Right lobe of liver (tissue), 6 donors: ENCODE data around the gene SPAG16. TPM values are rescaled to one million over a fixed set of nuclear protein-coding genes. Genes with fewer than 3 reads are reported as not detected.
A peak's percentile ranks its signal among the peaks of the same experiment; 100 is the strongest.
"Not testable (repeated sequence)": the region's sequence is repeated elsewhere in the genome, so short reads cannot be mapped to it uniquely, and the experiment has no call there.

Experiments
- ATAC-seq, 4 donors: fragments of 200-7000 bp; cut with Tn5 transposase; one replicate each; pipeline ENCODE4 v1.9.1; 2020; ENCODE audit warnings: mild to moderate bottlenecking in 4 of 4, moderate library complexity in 4 of 4
- DNase-seq, 3 donors: peaks; one replicate each; pipeline ENCODE4 v3.0.0-alpha.2; 2020
- H3K27ac ChIP-seq, 3 donors: fragments of 200-600 bp; one replicate each; pipeline ENCODE4 v1.8.0; 2022
- H3K27me3 ChIP-seq, 2 donors: fragments of 200-600 bp; one replicate each; pipeline ENCODE4 v1.8.0; 2022
- H3K36me3 ChIP-seq, 4 donors: fragments of 200-600 bp; sonication (generic) in 1 of 4; one replicate each; pipeline versions ENCODE4 v1.5.1 to v1.8.0; 2017 to 2022; ENCODE audit warnings: control low read depth in 1 of 4
- H3K4me1 ChIP-seq, 4 donors: fragments of 200-600 bp; sonication (generic) in 1 of 4; one replicate each; pipeline versions ENCODE4 v1.5.1 to v1.8.0; 2017 to 2022; ENCODE audit warnings: control low read depth in 1 of 4
- H3K4me3 ChIP-seq, 3 donors: fragments of 200-600 bp; one replicate each; pipeline ENCODE4 v1.8.0; 2022
- H3K9me3 ChIP-seq, 4 donors: fragments of 200-600 bp; sonication (generic) in 1 of 4; one replicate each; pipeline versions ENCODE4 v1.5.1 to v1.8.0; 2017 to 2022; ENCODE audit warnings: control low read depth in 1 of 4
- POLR2A ChIP-seq: fragments of 450-650 bp; IDR thresholded peaks from one replicate; pipeline ENCODE4 v1.6.1; 2017; ENCODE audit warnings: antibody characterized with exemption, mild to moderate bottlenecking
- WGBS: methylation state at CpG from one replicate; pipeline ENCODE4 v1.1.6; 2018; ENCODE audit warnings: low coverage, low lambda C conversion rate; ENCODE audit not compliant: insufficient coverage; ENCODE audit errors: missing lambda C conversion rate; 5-methylcytosine and 5-hydroxymethylcytosine counted together
- intact Hi-C, 2 donors: fragments of 100-400 bp; cut with DNase I; formaldehyde crosslinking; loops; one replicate each; pipeline versions ENCODE4 v1.11.2 to v1.14.1; 2022
- total RNA-seq, 6 experiments: library from RNA; depleted of rRNA in 2 of 6; stranded (reverse); fragments of >200 nt in 2 of 6; fragmentation: NEBNext Ultra II Directional in 3 of 6; extraction: Animal tissue kit (Norgen Biotek cat#: 25700) in 3 of 6; gene quantifications; one replicate each; pipeline versions ENCODE4 v1.1.0 to v1.2.4, GENCODE V29; 2016 to 2023
- TF ChIP-seq, protein P1 (sequence below), 4 donors: fragments of 200-600 bp in 3 of 4; fragments of 450-650 bp in 1 of 4; IDR thresholded peaks; one replicate each; pipeline versions ENCODE4 v1.5.1 to v1.8.0; 2016 to 2022; ENCODE audit warnings: antibody characterized with exemption in 4 of 4, mild to moderate bottlenecking in 2 of 4
- donor health status: DM: no; HTN: yes; CAD: no.
- donor health status: DM: no; HTN: no; CAD: no.
- donor health status: DM: no; HTN: no; CAD: no.
- donor health status: DM: no; HTN: yes; CAD: no.
- donor health status: DM: no; HTN: yes; CAD: no.

Gene SPAG16
- total RNA-seq, 6 experiments from 2014 or later: 7.2 to 15.3 (median 9.0) TPM

DNA sequence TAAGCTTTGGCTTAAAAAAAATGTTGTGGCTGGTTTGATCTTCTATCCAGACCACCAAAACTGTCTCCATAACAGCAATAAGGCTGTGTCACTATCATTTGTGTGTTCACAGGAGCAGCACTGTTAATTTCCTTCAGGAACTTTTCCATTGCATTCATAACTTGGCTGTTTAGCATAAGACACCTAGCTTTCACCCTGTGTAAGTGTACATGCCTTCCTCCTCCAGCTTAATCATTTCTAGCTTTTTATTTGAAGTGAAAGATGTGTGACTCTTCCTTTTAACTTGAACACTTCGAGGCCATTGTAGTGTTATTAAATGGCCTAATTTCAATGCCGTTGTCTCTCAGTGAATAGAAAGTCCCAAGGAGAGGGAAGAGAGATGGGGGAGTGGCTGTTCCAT, 773.7 kb downstream of the SPAG16 start:
- TF ChIP-seq, protein P1, sequence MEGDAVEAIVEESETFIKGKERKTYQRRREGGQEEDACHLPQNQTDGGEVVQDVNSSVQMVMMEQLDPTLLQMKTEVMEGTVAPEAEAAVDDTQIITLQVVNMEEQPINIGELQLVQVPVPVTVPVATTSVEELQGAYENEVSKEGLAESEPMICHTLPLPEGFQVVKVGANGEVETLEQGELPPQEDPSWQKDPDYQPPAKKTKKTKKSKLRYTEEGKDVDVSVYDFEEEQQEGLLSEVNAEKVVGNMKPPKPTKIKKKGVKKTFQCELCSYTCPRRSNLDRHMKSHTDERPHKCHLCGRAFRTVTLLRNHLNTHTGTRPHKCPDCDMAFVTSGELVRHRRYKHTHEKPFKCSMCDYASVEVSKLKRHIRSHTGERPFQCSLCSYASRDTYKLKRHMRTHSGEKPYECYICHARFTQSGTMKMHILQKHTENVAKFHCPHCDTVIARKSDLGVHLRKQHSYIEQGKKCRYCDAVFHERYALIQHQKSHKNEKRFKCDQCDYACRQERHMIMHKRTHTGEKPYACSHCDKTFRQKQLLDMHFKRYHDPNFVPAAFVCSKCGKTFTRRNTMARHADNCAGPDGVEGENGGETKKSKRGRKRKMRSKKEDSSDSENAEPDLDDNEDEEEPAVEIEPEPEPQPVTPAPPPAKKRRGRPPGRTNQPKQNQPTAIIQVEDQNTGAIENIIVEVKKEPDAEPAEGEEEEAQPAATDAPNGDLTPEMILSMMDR (IDR thresholded peaks at IDR 0.05): no peak
- no peaks in the 10 kb centered on the region for H3K9me3 ChIP-seq
- 29% methylated on average over 2 of the region's 2 CpGs for WGBS
- no peaks in the 10 kb centered on the region for H3K4me1 ChIP-seq
- intact Hi-C loops: no loop called here
- no peaks in the 10 kb centered on the region for H3K36me3 ChIP-seq
- H3K27ac ChIP-seq: no peak overlapping the region
- ATAC-seq (no peak), DNase-seq (no peak)
- no peaks in the 10 kb centered on the region for H3K27me3 ChIP-seq
- no peak overlapping the region for H3K4me3 ChIP-seq

DNA sequence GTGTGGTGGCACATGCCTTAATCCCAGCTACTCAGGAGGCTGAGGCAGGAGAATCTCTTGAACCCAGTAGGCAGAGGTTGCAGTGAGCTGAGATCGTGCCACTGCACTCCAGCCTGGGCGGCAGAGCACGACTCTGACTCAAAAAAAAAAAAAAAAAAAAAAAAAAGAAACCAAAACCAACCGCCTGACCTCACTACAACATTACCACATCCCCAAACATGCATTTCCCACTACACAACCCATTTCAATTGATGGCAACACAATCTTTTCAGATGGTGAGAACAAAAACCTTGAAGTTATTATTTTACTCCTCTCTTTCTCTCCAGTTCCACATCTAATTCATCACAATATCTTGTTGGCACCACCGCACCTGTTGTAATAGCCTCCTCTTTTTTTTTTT, 778.0 kb downstream of the SPAG16 start:
- H3K27ac ChIP-seq, DNase-seq, H3K4me1 ChIP-seq, ATAC-seq, H3K27me3 ChIP-seq, H3K9me3 ChIP-seq, H3K36me3 ChIP-seq, H3K4me3 ChIP-seq, intact Hi-C loops: not testable (repeated sequence)
- WGBS: 90% methylated on average over 3 of the region's 5 CpGs

DNA sequence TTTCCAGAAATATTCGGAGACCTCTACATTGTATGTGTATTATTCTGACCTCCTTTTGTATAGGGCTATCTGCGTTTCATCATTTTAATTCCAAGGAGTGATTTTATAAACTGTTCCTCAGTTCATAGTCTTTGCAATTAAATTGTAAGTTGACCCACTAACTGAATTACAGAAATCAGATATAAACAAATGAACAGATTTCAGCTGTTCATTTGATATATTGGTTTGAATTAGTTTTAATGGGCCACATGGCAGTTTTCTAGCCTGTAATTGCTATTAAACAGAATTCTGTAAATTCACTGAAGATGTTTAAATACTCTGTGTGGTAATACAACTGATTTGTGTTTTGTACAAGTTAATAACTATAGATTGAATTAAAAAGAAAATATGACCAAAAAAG, 780.2 kb downstream of the SPAG16 start:
- intact Hi-C loops: no loop called here
- Histone ChIP-seq H3K4me1 (no peaks in the 10 kb centered on the region), H3K27ac (no peak overlapping the region), H3K36me3 (no peaks in the 10 kb centered on the region), H3K27me3 (no peaks in the 10 kb centered on the region), H3K4me3 (no peak overlapping the region), H3K9me3 (no peaks in the 10 kb centered on the region)
- ATAC-seq (no peak), DNase-seq (no peak)
- WGBS: 52% methylated on average over 2 of the region's 2 CpGs
- no peak for TF ChIP-seq POLR2A
- TF ChIP-seq, protein P1 (IDR thresholded peaks at IDR 0.05): no peak

DNA sequence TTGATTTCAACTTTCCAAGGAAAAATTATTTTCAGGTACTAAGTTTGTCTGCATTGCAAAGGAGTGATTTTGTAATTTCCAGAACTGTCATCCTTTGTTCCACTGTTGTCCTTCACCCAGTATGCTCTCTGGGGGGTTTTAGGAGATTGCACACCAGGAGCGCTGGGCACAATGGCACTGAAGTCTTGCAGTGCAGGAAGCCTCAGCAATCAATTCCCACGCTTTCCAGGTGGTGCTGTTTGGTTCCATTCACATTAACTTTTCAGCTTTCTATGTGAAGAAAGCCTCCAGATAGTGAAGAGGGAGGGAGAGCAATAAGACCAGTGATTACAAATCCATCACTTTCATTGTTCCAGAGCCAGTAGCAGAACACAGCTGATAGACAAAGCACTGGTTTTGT, 782.6 kb downstream of the SPAG16 start:
- Histone ChIP-seq H3K4me3 (no peak overlapping the region), H3K4me1 (no peaks in the 10 kb centered on the region), H3K9me3 (no peaks in the 10 kb centered on the region), H3K27me3 (no peaks in the 10 kb centered on the region), H3K36me3 (no peaks in the 10 kb centered on the region), H3K27ac (no peak overlapping the region)
- WGBS: 32% methylated on average over 2 of the region's 2 CpGs
- ATAC-seq (no peak), DNase-seq (no peak)
- intact Hi-C loops: no loop called here
- TF ChIP-seq, protein P1 (IDR thresholded peaks at IDR 0.05): no peak
- no peak for TF ChIP-seq POLR2A

DNA sequence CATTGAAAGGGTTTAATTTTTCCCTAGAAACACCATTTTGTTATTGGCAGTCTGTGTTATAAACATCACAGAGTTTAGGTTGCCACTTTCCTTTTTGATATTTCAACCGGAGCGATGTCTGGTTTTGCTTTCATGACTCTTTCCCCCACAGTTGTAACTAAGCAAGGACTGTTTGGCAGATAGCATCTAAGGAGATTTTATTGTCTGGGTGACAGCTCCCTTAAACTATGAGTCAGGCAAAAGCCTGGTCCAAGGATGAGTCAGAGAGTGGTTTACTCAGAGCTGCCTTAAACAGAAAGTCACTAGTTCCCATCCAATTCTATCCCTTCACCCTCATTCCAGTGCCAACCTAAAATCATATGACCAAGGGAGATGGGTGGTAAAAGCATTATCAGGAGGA, 785.0 kb downstream of the SPAG16 start:
- Histone ChIP-seq H3K4me1 (no peaks in the 10 kb centered on the region), H3K36me3 (no peaks in the 10 kb centered on the region), H3K9me3 (no peaks in the 10 kb centered on the region), H3K4me3 (no peak overlapping the region), H3K27me3 (no peaks in the 10 kb centered on the region), H3K27ac (no peak overlapping the region)
- DNase-seq (no peak), ATAC-seq (peak in 1 of 4 donors; percentile 40)
- intact Hi-C loops: no loop called here
- no peak for TF ChIP-seq POLR2A
- TF ChIP-seq, protein P1 (IDR thresholded peaks at IDR 0.05): no peak
- WGBS: 83% methylated on average over 2 of the region's 2 CpGs
